GM18499 (cell line): ENCODE data around the gene AP2A2.

Experiments used
- ATAC-seq: cut with Tn5 transposase; IDR thresholded peaks from one replicate; pipeline ENCODE4 v1.9.1; 2021; ENCODE audit warnings: moderate number of reproducible peaks; ENCODE audit not compliant: insufficient read depth, unreplicated experiment

AP2A2 gene

GRCh38 chr11:1050581-1051355 lies 125.1 kb downstream of the AP2A2 start:
- no peak for ATAC-seq

- no peak for ATAC-seq
These were observed 125.9 kb downstream of the AP2A2 start for GRCh38 chr11:1051356-1052132.

- ATAC-seq = no peak
These were observed 126.7 kb downstream of the AP2A2 start for GRCh38 chr11:1052133-1053011.

GRCh38 chr11:1053121-1053901 lies 127.6 kb downstream of the AP2A2 start:
- no peak for ATAC-seq

- no peak for ATAC-seq
These were observed 128.8 kb downstream of the AP2A2 start for GRCh38 chr11:1054143-1055108.

- no peak for ATAC-seq
These were observed 129.5 kb downstream of the AP2A2 start for GRCh38 chr11:1055109-1055703.

GRCh38 chr11:1055990-1056771 lies 130.5 kb downstream of the AP2A2 start:
- ATAC-seq = no peak

- no peak for ATAC-seq
These were observed 132.1 kb downstream of the AP2A2 start for GRCh38 chr11:1057806-1058205.

GRCh38 chr11:1059759-1060158 lies 134.1 kb downstream of the AP2A2 start:
- ATAC-seq = no peak

GRCh38 chr11:1060410-1060809 lies 134.7 kb downstream of the AP2A2 start:
- ATAC-seq = no peak

- ATAC-seq = no peak
These were observed 135.4 kb downstream of the AP2A2 start for GRCh38 chr11:1060852-1061616.
